LNCaP clone FGC (cell line): ENCODE measurements around the gene AREL1.

Experiments
- DNase-seq: peaks from one replicate; pipeline ENCODE4 v3.0.0-alpha.2; 2011; ENCODE audit warnings: low read depth
- H3K4me3 ChIP-seq: 2 replicates; pipeline ENCODE4 v1.5.1; 2011; ENCODE audit warnings: mild to moderate bottlenecking, low read depth, low read length, control low read depth
- CTCF ChIP-seq: IDR thresholded peaks from 2 replicates; pipeline ENCODE4 v1.5.1; 2012; ENCODE audit warnings: mild to moderate bottlenecking; ENCODE audit not compliant: control insufficient read depth, insufficient read depth; ENCODE audit errors: extremely low read depth

AREL1 gene

GRCh38 chr14:74654931-74655330 is 57.9 kb downstream of the AREL1 start:
- DNase-seq, result no peak
- TF ChIP-seq CTCF, result no peak
- no peak overlapping the region for H3K4me3 ChIP-seq

GRCh38 chr14:74653386-74654138 is 59.3 kb downstream of the AREL1 start:
- no peak for DNase-seq
- H3K4me3 ChIP-seq, result no peak overlapping the region
- TF ChIP-seq CTCF, result no peak

DNA sequence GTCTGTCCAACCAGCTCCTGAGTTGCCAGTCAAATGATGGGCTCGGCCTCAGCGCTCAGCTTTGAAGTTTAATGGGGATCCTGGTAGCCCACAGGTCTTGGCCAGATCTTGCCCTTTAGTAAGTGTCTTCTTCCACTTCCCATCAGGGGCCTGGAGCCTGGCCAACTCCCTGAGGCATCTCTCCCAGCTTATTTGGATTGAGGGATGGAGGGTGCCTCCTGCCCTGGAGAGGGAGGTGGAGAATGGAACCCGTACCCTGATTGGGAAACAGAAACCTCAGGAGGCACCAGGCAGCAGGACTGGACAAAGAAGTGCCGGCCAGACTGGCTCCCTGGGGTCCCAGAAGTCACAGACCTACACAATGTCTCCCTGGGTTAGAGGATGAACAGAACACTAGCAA is 60.3 kb downstream of the AREL1 start:
- H3K4me3 ChIP-seq, result no peak overlapping the region
- TF ChIP-seq CTCF, result no peak
- DNase-seq, result no peak

GRCh38 chr14:74650927-74651686 is 61.8 kb downstream of the AREL1 start:
- no peak overlapping the region for H3K4me3 ChIP-seq
- TF ChIP-seq CTCF, result no peak
- DNase-seq, result no peak

- no peak for TF ChIP-seq CTCF
- DNase-seq, result no peak
- no peak overlapping the region for H3K4me3 ChIP-seq
Measured at GRCh38 chr14:74649673-74650072, 63.2 kb downstream of the AREL1 start.

- no peak for TF ChIP-seq CTCF
- H3K4me3 ChIP-seq, result no peak overlapping the region
- no peak for DNase-seq
Measured at GRCh38 chr14:74649167-74649566, 63.7 kb downstream of the AREL1 start.
